HEK293T (cell line): ENCODE measurements around the gene TMEM145.
"Not testable (repeated sequence)": the region's sequence is repeated elsewhere in the genome, so short reads cannot be mapped to it uniquely, and the experiment has no call there.

Experiments
- CTCF ChIA-PET: fragments of 350-600 bp; formaldehyde crosslinking; extraction: SDS; loops from one replicate; lab custom pipeline; 2021; ENCODE audit warnings: antibody characterized with exemption, inconsistent platforms; lab: Yijun Ruan, JAX
- POLR2A ChIA-PET: fragments of 350-600 bp; formaldehyde crosslinking; extraction: SDS; loops from one replicate; lab custom pipeline; 2020; ENCODE audit warnings: antibody characterized with exemption, inconsistent platforms; lab: Yijun Ruan, JAX
- DNase-seq: peaks from one replicate; pipeline ENCODE4 v3.0.0; 2012; ENCODE audit warnings: mixed read lengths; ENCODE audit errors: extremely low spot score
- ARNT ChIP-seq: fragments of 450-650 bp; IDR thresholded peaks from 2 replicates; pipeline ENCODE4 v1.6.1; 2017; ENCODE audit warnings: mild to moderate bottlenecking
- BHLHE40 ChIP-seq: fragments of 450-650 bp; IDR thresholded peaks from 2 replicates; pipeline ENCODE4 v1.6.1; 2016; ENCODE audit warnings: mild to moderate bottlenecking, moderate library complexity, borderline replicate concordance
- CTBP1 ChIP-seq: fragments of 450-650 bp; IDR thresholded peaks from 2 replicates; pipeline ENCODE4 v1.6.1; 2016; ENCODE audit warnings: borderline replicate concordance
- ELF4 ChIP-seq: fragments of 450-650 bp; IDR thresholded peaks from 2 replicates; pipeline ENCODE4 v1.6.1; 2017; ENCODE audit warnings: antibody characterized with exemption
- FOXA1 ChIP-seq: fragments of 450-650 bp; IDR thresholded peaks from 2 replicates; pipeline ENCODE4 v1.6.1; 2016; ENCODE audit warnings: mild to moderate bottlenecking
- FOXK2 ChIP-seq: fragments of 450-650 bp; IDR thresholded peaks from 2 replicates; pipeline ENCODE4 v1.6.1; 2016; ENCODE audit warnings: mild to moderate bottlenecking
- FOXM1 ChIP-seq: fragments of 450-650 bp; IDR thresholded peaks from 2 replicates; pipeline ENCODE4 v1.6.1; 2017; ENCODE audit warnings: mild to moderate bottlenecking, borderline replicate concordance
- HDGF ChIP-seq: fragments of 450-650 bp; IDR thresholded peaks from 2 replicates; pipeline ENCODE4 v1.6.1; 2017; ENCODE audit warnings: antibody characterized with exemption, borderline replicate concordance
- L3MBTL2 ChIP-seq: fragments of 450-650 bp; conservative IDR thresholded peaks from 2 replicates; pipeline ENCODE4 v1.6.1; 2016; ENCODE audit warnings: mild to moderate bottlenecking
- LEF1 ChIP-seq: fragments of 450-650 bp; IDR thresholded peaks from 2 replicates; pipeline ENCODE4 v1.6.1; 2017; ENCODE audit warnings: mild to moderate bottlenecking, borderline replicate concordance
- NFRKB ChIP-seq: fragments of 450-650 bp; IDR thresholded peaks from 2 replicates; pipeline ENCODE4 v1.6.1; 2016; ENCODE audit warnings: mild to moderate bottlenecking, moderate library complexity
- PKNOX1 ChIP-seq: fragments of 450-650 bp; IDR thresholded peaks from 2 replicates; pipeline ENCODE4 v1.6.1; 2016
- SP1 ChIP-seq: fragments of 450-650 bp; IDR thresholded peaks from 2 replicates; pipeline ENCODE4 v1.6.1; 2017
- SUZ12 ChIP-seq: fragments of 450-650 bp; IDR thresholded peaks from 2 replicates; pipeline ENCODE4 v1.6.1; 2016; ENCODE audit warnings: mild to moderate bottlenecking
- TARDBP ChIP-seq: fragments of 450-650 bp; IDR thresholded peaks from 2 replicates; pipeline ENCODE4 v1.6.1; 2016
- ZNF384 ChIP-seq: fragments of 450-650 bp; IDR thresholded peaks from 2 replicates; pipeline ENCODE4 v1.6.1; 2016

Gene TMEM145

GRCh38 chr19:42333975-42334696, 21.0 kb downstream of the TMEM145 start:
- TF ChIP-seq ELF4: no peak
- no peak for TF ChIP-seq TARDBP
- no peak for TF ChIP-seq SUZ12
- no peak for TF ChIP-seq NFRKB
- TF ChIP-seq FOXM1: no peak
- TF ChIP-seq LEF1: no peak
- no peak for TF ChIP-seq FOXA1
- no peak for TF ChIP-seq L3MBTL2
- no peak for TF ChIP-seq HDGF
- no peak for TF ChIP-seq PKNOX1
- TF ChIP-seq ZNF384: no peak
- no peak for TF ChIP-seq SP1
- TF ChIP-seq BHLHE40: no peak
- no peak for TF ChIP-seq FOXK2
- TF ChIP-seq CTBP1: no peak
- TF ChIP-seq ARNT: no peak
- POLR2A ChIA-PET: no interaction called here
- CTCF ChIA-PET: no interaction called here
- no peak for DNase-seq

- POLR2A ChIA-PET: no interaction called here
- DNase-seq: no peak
- TF ChIP-seq ZNF384 (no peak), L3MBTL2 (no peak), SUZ12 (no peak)
- CTCF ChIA-PET: no interaction called here
These were observed 21.7 kb downstream of the TMEM145 start for GRCh38 chr19:42334697-42335373.

- TF ChIP-seq NFRKB: no peak
- POLR2A ChIA-PET: no interaction called here
- CTCF ChIA-PET: no interaction called here
- no peak for DNase-seq
These were observed 22.3 kb downstream of the TMEM145 start for GRCh38 chr19:42335374-42335936.

GRCh38 chr19:42335971-42336370, 22.9 kb downstream of the TMEM145 start:
- CTCF ChIA-PET: no interaction called here
- POLR2A ChIA-PET: no interaction called here
- TF ChIP-seq FOXM1 (no peak), SP1 (no peak), HDGF (no peak), ELF4 (no peak), NFRKB (no peak)
- DNase-seq: no peak

GRCh38 chr19:42339126-42339860, 26.2 kb downstream of the TMEM145 start:
- DNase-seq, CTCF ChIA-PET, POLR2A ChIA-PET: not testable (repeated sequence)

GRCh38 chr19:42339922-42340321, 26.8 kb downstream of the TMEM145 start:
- CTCF ChIA-PET, DNase-seq, POLR2A ChIA-PET: not testable (repeated sequence)

GRCh38 chr19:42343344-42344110, 30.4 kb downstream of the TMEM145 start:
- TF ChIP-seq LEF1 (no peak), ZNF384 (no peak), PKNOX1 (no peak), FOXK2 (no peak), TARDBP (no peak), ELF4 (no peak), CTBP1 (no peak), NFRKB (no peak), FOXM1 (no peak), SUZ12 (no peak)
- no peak for DNase-seq
- ChIA-PET POLR2A (interaction anchor here (1.5 kb wide), 1 partner anchor 53 kb away, joined by 5 read pairs; no protein-coding TSS in a partner anchor), CTCF (interaction anchor here (0.6 kb wide), 2 partner anchors 128 to 230 kb away, joined by 3 read pairs; no protein-coding TSS in a partner anchor)
